ENCODE results near the gene TNFRSF6B.

TNFRSF6B gene

GRCh38 chr20:63698739-63699465 is 2.5 kb downstream of the TNFRSF6B start:
- DNase-seq, result no peak

DNA sequence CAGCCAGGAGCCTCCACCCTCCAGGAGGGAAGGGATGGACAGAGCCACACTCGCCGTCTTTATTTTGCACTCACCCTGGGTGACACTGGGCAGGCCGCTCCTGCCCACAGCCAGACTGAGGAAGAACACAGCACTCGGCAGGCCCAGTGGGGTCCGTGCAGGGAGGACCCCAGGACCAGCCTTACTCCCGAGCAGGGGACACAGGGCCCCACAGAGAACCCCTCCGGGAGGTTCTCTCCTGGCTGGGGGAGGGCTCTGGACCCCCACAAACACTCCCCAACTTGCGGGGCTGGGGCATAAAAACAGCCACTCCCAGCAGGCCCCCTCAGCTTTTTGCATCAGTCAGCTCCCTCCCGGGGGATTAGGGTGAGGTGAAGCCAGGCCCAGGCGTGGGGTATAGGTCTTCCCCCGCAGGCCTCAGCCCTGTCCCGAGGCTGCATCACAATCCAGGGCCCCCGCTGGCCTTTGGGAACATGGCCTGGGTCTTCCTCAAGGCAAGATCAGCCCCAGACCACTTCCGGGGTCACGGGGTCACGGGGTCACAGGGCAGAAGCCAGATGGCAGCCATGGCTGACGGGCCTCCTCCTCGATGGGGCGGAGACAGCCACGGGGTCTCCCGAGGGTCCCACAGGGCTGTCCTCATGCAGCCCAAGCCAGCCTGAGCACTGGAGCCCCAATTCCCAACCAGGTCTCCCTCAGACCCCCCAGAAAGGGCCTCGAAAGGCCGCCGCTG is 3.2 kb downstream of the TNFRSF6B start:
- no peak for DNase-seq

GRCh38 chr20:63700199-63701050 is 4.0 kb downstream of the TNFRSF6B start:
- DNase-seq, result no peak

DNA sequence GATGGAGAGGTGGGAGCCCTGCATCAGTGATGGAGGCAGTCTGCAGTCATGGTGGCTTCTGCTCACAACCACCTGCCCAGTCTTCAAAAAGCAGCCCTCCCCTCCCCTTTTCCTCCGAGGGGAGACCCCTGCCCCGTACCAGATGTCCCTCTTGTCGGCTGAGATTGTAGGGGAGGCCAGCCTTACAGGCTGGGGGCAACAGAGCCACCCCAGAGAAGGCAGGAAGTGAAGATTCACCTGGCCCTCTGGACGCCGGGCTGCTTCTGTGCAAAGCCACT is 4.5 kb downstream of the TNFRSF6B start:
- DNase-seq, result no peak

- DNase-seq, result no peak
Observed at GRCh38 chr20:63701329-63702035, 5.0 kb downstream of the TNFRSF6B start.

DNA sequence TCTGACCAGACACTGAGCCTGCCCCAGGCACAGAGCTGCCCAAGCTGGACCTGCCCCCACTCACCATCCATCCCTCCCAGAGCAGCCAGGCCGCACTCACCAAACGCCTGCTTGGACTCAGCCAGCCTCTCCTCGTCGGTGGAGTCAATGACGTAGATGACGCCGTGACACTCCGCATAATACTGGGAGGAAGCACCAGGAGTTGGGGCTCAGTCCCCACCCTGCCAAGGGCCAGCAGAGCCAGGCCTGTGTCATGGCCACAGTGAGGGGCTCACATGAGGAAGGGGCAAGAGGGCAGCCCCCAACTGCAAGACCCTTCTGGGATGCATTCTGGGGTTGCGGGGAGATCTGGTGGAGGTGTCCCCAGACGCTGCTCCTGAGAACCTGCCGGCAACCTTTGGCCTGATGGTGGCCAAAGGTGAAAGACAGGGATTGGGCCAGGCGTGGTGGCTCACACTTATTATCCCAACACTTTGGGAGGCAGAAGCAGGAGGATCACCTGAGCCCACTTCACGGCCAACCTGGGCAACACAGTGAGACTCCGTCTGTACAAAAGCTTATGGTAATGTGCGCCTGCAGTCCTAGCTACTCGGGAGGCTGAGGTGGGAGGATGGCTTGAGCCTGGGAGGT is 5.7 kb downstream of the TNFRSF6B start:
- no peak for DNase-seq

DNA sequence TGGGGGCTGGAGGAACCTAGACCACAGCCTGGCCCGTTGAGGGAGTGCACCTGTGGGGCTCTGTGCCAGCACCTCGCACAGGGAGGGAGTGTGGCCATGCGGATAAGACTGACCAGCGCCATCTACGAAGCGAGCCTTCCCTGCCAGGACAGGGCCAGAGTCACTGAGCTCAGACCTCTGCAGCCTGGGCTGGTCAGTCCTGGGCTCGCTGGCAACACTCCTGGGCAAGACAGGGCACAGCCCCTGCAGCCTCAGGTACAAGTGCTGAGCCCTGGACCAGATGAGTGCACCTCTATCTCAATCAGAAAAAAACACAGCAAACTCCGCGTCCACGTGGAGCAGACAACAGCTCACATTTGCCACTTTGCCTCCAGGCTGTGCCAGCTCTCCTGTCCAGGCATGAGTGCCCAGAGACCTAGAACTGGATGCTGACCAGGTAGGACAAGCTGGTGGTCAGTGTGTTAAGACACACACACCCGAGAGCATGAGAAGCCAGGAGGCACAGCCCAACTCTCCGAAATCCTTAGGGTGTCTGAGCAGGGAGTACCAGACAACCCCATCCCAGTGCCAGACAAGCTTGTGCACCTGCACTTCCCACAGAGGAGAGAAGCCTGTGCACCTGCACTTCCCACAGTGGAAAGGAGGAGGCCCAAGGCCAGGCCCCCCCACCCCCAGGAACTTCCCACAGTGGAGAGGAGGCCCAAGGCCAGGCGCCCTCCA is 6.5 kb downstream of the TNFRSF6B start:
- no peak for DNase-seq

- DNase-seq, result no peak
Observed at GRCh38 chr20:63703471-63703975, 7.1 kb downstream of the TNFRSF6B start.

DNA sequence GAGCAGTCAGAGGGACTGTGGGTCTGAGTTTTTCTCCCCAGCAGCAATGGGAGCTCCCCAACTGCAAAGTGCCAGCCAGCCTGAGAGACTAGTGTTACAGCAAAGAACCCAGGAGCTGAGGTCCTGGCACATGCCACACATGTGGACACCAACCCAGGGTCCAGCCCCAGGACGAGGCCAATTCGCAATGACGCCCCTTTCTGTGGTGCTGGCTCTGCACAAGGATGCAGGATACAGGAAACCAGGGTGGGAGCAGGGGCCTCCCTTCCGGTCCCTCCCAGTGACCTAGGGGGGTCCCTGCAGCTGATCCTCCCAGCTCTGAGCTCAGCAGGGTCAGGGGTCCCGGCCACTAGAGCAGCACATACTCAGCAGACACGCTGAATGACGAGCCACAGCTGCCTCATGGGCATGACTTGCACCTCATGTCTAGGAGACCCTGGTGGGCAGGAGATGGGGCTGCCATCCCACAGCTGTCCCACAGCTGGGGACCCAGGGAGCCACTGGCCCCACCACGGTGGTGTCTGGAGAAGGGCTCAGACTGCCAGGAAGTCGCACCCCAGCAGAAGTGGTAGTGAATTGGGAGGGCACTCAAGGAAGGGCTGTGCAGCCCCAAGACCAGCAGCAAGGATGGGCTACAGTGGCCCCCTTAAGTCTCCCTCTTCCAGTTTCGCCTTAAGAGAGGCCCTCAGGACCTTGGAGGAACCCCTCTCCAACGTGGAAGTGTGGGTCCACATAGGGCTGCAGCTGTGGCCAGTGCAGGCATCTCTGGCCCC is 7.7 kb downstream of the TNFRSF6B start:
- DNase-seq, result no peak

GRCh38 chr20:63704749-63705117 is 8.3 kb downstream of the TNFRSF6B start:
- no peak for DNase-seq

GRCh38 chr20:63705232-63706026 is 9.0 kb downstream of the TNFRSF6B start:
- no peak for DNase-seq

DNA sequence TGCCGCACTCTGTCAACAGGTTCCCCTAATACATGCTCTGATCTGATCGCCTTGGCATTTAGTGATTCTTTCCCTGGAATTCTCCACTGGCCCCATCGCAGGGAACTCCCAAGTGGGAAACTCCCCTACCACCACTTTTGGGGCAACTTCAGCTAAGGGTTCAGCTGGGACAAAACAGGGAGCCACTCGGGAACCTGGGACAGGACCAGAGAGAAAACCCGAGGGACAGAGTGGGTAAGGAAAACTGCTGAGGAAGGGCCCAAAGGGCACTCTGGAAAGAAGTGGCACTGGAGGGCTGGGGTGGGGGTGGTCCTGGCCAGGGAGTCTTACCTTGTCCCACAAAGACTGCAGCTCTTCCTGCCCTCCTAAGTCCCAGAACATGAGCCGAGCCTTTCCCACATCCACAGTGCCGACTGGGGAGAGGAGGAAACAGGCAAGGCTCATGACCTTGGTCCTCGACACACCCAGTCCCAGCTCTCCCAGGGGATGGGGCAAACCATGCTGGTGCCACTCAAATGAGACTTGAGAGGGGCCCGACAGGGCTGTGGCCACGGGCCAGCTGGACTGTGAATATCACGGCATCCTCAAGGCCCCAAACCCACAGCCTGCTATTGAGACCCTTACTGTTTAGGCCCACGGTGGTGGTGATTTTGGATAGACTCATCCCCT is 9.7 kb downstream of the TNFRSF6B start:
- no peak for DNase-seq

- peak; percentile 39 for DNase-seq
Observed at GRCh38 chr20:63706852-63707557, 10.6 kb downstream of the TNFRSF6B start.

DNA sequence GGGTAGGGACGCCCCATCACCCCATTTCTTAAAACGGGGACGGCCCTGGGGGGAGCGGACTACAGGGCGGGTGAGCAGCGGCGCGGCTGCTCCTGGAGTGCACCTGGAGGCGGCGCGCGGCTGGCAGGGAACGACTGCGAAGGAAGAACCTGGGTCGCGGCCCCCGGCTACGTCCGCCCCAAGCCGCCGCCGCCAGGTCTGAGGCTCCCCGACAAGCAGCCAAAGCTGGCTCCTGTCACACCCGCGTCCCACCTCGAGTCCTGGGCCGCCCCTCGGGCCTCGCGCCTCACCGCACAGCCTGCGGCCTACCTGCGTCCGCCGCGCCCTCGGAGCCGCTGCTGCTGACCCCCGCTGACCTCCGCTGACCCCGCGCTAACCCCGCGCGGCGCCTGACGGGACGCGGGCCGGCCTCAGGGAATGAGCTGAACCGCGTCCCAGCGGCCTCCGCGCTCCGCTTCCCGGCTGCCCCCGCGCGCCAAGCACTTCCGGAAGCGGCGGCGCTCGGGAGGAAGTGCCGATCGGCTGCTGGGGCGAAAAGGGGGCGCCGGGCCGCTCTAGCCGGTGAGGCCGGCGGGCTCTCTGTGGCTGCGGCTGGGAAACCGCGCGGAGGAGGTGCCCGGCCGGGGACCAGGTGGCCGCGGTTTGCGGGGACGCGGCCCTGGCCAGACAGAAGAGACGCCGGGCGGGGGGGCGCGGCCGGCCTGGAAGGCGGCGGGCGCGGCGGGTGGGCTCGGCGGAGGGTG is 11.3 kb downstream of the TNFRSF6B start, which contains the start of the genes ARFRP1 and ZGPAT:
Gene ARFRP1 (minus strand): TSS at position 419 of the 743 bp plus-strand sequence. CDS start 885 bp downstream, outside the sequence.
Gene ZGPAT (plus strand): TSS at position 482 of the 743 bp plus-strand sequence. CDS start 542 bp downstream, outside the sequence.
- DNase-seq, result peak; percentile 88

- no peak for DNase-seq
Observed at GRCh38 chr20:63708301-63709148, 12.1 kb downstream of the TNFRSF6B start.

- DNase-seq, result no peak
Observed at GRCh38 chr20:63709149-63709527, 12.7 kb downstream of the TNFRSF6B start.

All from NCI-H2171 (cell line).